Midbrain (tissue), 1 donor: ENCODE results near the gene GNAI1.

Experiments
- DNase-seq: peaks from one replicate; lab custom pipeline; 2025; lab: John Stamatoyannopoulos, UW

GNAI1 gene

GRCh38 chr7:80213814-80214213, 79.2 kb downstream of the GNAI1 start:
- DNase-seq = no peak

DNA sequence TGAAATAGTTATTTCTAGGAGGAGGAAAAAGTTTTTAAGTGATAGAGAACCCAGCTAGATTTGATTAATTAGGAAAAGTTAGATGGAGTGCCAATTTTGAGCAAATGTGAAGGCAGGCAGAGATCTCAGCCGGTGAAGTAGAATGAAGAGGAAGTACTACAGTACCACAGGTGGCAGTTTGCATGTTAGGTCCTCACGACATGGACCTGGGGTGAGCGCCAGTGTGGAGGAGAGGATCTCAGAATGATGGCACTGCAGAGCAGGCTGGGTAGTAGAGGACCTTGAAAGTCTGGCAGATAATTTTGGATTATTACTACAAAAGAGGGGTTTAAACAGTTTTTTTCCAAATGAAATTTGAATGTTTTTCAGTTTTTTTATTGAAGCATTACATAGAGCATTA, 81.1 kb downstream of the GNAI1 start:
- no peak for DNase-seq

DNA sequence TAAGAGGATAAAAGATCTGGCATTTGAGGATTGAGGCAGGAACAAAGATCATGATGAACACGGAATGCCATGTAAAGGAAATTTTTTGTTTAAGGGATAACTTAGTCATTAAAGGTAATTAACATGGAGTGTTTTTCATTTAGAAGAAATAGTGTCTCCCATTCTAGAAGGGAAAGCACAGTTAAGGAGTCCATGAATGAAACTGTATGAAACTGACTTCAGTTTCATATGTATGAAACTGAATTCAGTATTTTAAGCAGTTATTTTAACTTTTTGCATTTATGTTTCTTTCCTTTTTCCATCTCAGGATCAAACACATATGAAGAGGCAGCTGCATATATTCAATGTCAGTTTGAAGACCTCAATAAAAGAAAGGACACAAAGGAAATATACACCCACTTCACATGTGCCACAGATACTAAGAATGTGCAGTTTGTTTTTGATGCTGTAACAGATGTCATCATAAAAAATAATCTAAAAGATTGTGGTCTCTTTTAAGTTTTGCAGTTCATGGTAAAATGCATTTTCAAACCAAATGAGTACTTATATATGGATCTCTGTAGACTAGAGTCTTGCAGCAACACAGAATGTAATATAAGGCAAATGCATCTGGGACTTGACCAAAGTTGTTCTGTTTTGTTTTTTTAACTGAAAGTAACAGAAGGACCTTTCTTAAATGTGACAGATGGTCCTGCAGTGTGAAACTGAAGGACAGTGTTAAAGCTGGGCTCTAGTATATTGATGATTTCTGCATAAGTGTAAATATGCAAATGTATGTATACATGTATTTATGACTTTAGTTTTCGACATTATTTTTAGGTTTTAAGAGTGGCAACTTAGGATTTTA, 82.6 kb downstream of the GNAI1 start:
- DNase-seq = no peak

- DNase-seq = no peak
Measured at GRCh38 chr7:80218723-80219122, 84.1 kb downstream of the GNAI1 start.

DNA sequence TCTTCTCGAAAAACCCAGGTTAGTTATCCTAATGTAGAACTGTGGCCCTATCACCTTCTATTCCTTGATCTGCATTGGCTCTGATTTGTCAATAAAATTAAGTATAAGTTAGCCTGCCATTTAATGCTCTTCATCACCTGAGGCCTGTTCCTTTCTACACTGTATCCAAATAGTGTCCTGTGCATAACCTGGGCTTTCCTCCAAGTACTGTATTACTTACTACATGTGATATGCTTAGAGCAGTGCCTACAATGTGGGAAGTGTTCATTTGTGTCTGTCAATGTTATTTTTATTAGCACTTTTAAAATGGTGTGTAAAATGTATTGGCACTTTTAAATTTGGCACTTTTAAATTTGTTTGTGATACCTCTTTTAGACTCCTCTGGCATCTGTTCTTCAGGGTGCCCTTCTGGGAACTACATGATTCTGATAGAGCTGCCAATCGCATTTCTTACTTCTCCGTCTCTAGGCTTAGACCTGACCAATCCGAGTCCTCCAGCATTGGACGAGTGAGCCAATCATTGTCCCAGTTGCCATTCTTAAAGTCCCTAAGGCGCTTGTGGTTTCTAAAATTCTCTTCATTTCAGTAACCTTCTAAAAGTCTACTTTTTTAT, 85.5 kb downstream of the GNAI1 start:
- no peak for DNase-seq

- DNase-seq = no peak
Measured at GRCh38 chr7:80224415-80224814, 89.8 kb downstream of the GNAI1 start.

DNA sequence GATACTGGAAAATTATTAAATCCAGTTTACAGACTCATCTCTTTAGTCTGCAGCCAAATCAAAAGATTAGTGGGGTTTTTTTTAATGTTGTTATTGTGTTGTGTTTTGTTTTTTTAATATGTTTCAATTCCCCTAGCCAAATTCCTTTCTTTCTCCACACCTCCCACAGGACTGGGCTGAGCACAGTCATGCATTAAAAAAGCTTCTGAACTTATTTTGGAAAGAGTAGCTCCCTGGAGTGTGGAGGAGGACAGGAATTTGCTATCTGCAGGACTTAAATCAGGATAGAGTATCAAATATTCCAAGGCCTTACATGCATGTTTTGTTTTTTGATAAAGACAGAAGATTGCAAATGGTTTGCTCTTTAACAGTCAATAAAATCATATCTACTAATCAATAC, 90.7 kb downstream of the GNAI1 start:
- DNase-seq = no peak

GRCh38 chr7:80226629-80227028, 92.0 kb downstream of the GNAI1 start:
- no peak for DNase-seq

DNA sequence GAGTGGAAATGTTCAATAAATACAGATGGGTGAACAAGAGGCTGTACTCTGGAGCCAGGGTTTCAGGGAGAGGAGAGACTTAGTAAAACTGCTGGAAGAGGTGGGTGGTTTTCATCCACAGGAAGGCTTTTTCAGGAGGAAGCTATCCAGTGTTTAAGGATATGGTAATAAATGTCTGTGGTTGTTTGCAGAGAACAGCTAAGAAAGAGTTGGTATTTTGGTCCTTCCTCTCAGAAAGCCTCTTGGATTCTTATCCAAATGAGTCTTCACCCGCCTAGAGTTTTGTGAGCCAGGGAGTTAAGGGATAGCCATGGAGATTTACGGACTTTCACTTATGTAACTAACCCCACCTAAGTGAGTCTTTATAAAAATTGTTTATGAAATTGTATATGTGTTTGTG, 95.7 kb downstream of the GNAI1 start:
- no peak for DNase-seq

DNA sequence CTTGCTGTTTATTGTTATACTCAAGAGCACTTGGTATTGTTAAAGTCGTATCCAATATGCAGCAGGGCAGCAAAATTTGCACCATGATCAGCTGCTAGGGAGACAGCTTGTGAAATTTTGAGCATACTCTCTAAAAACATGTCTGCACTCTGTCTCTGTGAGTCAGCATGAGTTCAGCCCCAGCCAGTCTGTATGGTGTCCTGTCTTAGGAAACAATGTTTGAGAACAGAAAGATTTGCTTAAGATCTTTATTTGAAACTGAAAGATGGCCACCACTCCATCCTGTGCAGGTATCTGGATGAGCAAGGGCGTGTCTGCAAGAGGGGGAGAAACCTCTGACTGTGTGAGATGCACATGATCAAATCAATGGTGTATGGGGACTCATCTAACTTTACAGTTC, 97.1 kb downstream of the GNAI1 start:
- DNase-seq = no peak

GRCh38 chr7:80232979-80233724, 98.5 kb downstream of the GNAI1 start:
- DNase-seq = no peak

DNA sequence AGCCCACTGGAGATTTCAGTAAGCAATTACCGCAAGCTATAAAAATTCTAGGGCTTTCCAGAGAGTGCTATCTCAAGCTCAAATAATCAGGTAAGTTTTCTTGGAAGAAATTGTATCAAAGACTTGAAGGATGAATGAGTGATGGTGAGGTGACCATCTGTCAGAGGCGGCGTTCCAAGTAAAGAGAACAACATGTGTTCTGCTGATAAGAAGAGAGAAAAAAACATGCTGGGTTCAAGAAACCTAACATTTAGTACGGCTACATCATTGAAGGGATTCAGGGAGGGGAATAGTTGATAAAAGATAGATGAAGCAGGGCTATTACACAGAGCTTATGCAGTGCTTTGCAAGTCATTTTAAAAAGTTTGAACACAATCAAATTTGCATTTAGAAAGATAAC, 100.7 kb downstream of the GNAI1 start:
- no peak for DNase-seq

DNA sequence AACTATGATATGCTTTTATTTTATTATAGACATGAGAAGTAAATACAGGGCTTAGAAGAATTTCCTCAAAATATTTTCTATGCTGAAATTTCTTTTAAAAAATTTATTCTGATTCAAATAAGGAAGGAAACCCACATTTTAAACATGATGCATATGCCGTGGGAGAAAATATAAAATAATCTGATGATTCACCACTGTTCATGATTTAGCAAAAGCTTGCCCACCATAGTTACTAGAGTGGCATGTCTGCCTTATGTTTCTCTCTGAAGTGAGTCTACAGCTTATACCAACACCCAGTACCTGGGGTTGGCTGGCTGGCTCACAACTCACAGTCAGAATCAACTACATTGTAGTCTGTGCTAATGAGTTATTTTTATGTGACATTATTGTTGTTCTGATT, 102.0 kb downstream of the GNAI1 start:
- no peak for DNase-seq

DNA sequence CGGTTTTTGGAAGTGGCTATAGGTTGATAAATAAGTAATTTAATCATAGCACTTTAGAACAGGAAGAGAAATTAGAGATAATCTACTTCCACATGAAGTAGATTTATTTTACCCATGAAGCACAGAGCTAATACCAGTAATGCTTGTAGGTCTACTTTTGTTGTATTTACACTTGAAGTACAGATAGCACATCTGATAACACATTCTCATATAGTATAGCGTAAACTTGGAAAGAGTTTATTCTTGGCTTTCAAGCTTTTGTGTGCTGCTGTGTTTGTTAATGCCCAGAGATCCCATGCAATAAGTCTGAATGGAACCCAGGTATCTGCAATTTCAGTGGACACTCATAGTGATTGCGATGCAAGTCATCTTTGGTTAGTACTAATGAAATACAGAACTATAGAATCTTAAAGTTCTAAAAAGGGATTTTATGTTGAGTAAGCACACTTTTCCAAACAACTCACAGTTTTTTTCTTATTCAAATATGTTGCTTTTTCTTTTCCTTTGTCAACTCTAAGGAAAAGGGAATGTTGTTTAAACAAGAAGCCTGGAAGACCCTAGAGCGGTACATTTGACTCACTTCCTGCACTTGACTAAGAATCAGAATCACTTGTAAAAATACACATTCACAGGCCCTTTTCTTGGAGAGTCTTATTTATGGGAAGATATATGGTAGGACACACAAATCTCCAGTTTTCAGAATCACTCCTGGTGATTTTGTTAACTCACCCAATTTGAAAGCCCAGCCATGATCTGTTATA, 105.8 kb downstream of the GNAI1 start:
- DNase-seq = no peak

DNA sequence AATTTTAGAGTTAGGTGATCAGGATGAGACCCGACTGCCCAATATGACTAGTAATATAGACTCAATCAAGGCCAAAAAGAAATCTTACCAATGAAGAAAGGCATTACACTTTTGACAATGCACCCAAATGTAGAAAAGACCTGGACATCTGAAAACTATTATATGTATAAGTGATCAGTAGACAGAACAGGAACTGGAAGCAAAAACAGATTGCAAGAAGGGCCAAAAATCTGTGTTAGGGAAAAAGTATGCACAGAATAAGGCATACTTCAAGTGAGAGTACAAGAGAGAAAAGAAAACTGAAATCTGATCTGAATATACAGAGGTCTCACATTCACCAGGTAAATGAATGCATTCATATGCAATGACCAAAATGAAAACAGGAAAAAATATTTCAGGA, 107.0 kb downstream of the GNAI1 start:
- DNase-seq = no peak

- DNase-seq = no peak
Measured at GRCh38 chr7:80243425-80243824, 108.8 kb downstream of the GNAI1 start.

DNA sequence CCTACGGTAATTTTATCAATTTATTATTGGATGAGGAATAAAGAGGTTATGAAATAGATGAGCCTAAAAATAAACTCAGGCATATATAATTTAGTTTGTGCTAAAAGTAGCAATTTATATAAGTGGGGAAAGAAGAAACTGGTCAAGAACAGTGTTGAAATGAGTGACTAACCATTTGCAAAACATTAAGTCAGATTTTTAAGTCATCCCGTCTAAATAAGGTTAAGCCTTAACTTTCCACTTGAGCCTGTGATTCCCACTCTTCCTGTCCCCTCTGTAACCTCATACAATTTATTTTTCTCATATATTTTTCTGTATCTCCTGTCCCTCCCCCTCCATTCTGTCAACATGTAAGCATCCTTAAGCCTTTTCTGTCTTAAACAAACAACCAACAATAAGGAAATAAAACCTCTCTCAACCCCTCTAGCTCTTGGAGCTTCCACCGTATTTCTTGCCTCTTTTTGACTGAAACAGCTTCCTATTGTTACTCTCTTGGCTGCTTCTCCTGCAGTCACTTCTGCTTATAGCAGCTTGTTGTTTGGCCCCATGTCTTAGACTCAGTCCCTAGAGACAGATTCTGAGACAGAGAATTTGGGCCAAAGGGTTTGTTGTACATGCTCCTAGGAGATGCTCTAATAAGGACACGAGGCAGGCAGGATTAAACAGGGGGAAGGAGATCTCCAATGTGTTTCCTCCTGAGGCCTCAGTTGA, 109.7 kb downstream of the GNAI1 start:
- DNase-seq = peak; percentile 17

GRCh38 chr7:80247144-80247543, 112.5 kb downstream of the GNAI1 start:
- no peak for DNase-seq

GRCh38 chr7:80247891-80248290, 113.3 kb downstream of the GNAI1 start:
- no peak for DNase-seq

- DNase-seq = no peak
Measured at GRCh38 chr7:80249184-80249583, 114.6 kb downstream of the GNAI1 start.

GRCh38 chr7:80249619-80250295, 115.1 kb downstream of the GNAI1 start:
- DNase-seq = peak; percentile 27
